Keratinocyte (primary cell): ENCODE results near the gene ANKFY1. TPM values are rescaled to one million over a fixed set of nuclear protein-coding genes. Genes with fewer than 3 reads are reported as not detected.

Source experiments
- DNase-seq: peaks from one replicate; pipeline ENCODE4 v3.0.0-alpha.2; 2011; ENCODE audit warnings: low read depth, missing footprints, low spot score
- FAIRE-seq: peaks from 2 replicates; lab custom pipeline; 2011; peaks lifted over from hg19 to GRCh38; lab: Jason Lieb, UNC
- H2AFZ ChIP-seq: 2 replicates; pipeline ENCODE4 v1.6.0; 2012; ENCODE audit warnings: low read length, control low read depth, inconsistent platforms; ENCODE audit not compliant: control insufficient read depth
- H3K27ac ChIP-seq: 2 replicates; pipeline ENCODE4 v1.5.1; 2011; ENCODE audit warnings: low read length; ENCODE audit not compliant: control insufficient read depth, insufficient read depth
- H3K27me3 ChIP-seq: 3 replicates; pipeline ENCODE4 v1.6.0; 2011; ENCODE audit warnings: low read length; ENCODE audit not compliant: control insufficient read depth, insufficient read depth; ENCODE audit errors: extremely low read depth
- H3K36me3 ChIP-seq, 2 experiments: 2 replicates in 1 of 2; 3 replicates in 1 of 2; pipeline ENCODE4 v1.5.1; 2011; ENCODE audit warnings: low read length in 2 of 2, mild to moderate bottlenecking in 1 of 2; ENCODE audit not compliant: control insufficient read depth in 2 of 2, insufficient read depth in 2 of 2; ENCODE audit errors: extremely low read depth in 1 of 2
- H3K4me1 ChIP-seq: 3 replicates; pipeline ENCODE4 v1.5.1; 2011; ENCODE audit warnings: low read length; ENCODE audit not compliant: control insufficient read depth, insufficient read depth; ENCODE audit errors: extremely low read depth
- H3K4me2 ChIP-seq: 3 replicates; pipeline ENCODE4 v1.6.0; 2011; ENCODE audit warnings: low read depth, low read length; ENCODE audit not compliant: control insufficient read depth, insufficient read depth; ENCODE audit errors: extremely low read depth
- H3K4me3 ChIP-seq, 3 experiments: fragments of 200-600 bp in 1 of 3; sonication (generic) in 1 of 3; 2 replicates in 2 of 3; 3 replicates in 1 of 3; pipeline ENCODE4 v1.5.1; 2011 to 2016; ENCODE audit warnings: low read length in 3 of 3, mild to moderate bottlenecking in 3 of 3, control low read depth in 2 of 3, inconsistent platforms in 1 of 3, low read depth in 1 of 3, mixed read lengths in 1 of 3, mixed run types in 1 of 3, moderate library complexity in 1 of 3; ENCODE audit not compliant: control insufficient read depth in 2 of 3, insufficient read depth in 2 of 3; ENCODE audit errors: extremely low read depth in 1 of 3
- H3K79me2 ChIP-seq: 2 replicates; pipeline ENCODE4 v1.6.0; 2012; ENCODE audit warnings: low read length; ENCODE audit not compliant: control insufficient read depth, insufficient read depth
- H3K9ac ChIP-seq: 3 replicates; pipeline ENCODE4 v1.6.0; 2011; ENCODE audit warnings: low read length; ENCODE audit not compliant: control insufficient read depth, insufficient read depth; ENCODE audit errors: extremely low read depth
- H3K9me1 ChIP-seq: 3 replicates; pipeline ENCODE4 v1.6.0; 2011; ENCODE audit warnings: low read length; ENCODE audit not compliant: control insufficient read depth, insufficient read depth; ENCODE audit errors: extremely low read depth
- H3K9me3 ChIP-seq: 2 replicates; pipeline ENCODE4 v1.5.1; 2012; ENCODE audit warnings: low read depth, low read length; ENCODE audit not compliant: control insufficient read depth
- H4K20me1 ChIP-seq: 3 replicates; pipeline ENCODE4 v1.6.0; 2011; ENCODE audit warnings: low read length; ENCODE audit not compliant: control insufficient read depth, insufficient read depth; ENCODE audit errors: extremely low read depth
- CTCF ChIP-seq, 3 experiments: IDR thresholded peaks in 1 of 3; conservative IDR thresholded peaks in 1 of 3; optimal IDR thresholded peaks in 1 of 3; 2 replicates in 2 of 3; 3 replicates in 1 of 3; pipeline versions ENCODE3 to v1.5.1; 2011; ENCODE audit warnings: low read length in 3 of 3, mild to moderate bottlenecking in 3 of 3, moderate library complexity in 2 of 3, control low read depth in 1 of 3, inconsistent platforms in 1 of 3; ENCODE audit not compliant: insufficient read depth in 2 of 3; ENCODE audit errors: extremely low read depth in 1 of 3
- EZH2 ChIP-seq: IDR thresholded peaks from one replicate; pipeline ENCODE4 v1.6.1; 2012; ENCODE audit warnings: inconsistent platforms, mild to moderate bottlenecking, low read length, moderate library complexity
- dilution Hi-C: fragments of 300-500 bp; cut with MboI; formaldehyde crosslinking; loops from one replicate; pipeline ENCODE4 v1.7.0; 2020; ENCODE audit warnings: low sequenced_read_pairs; ENCODE audit not compliant: extremely low pct_ligation_motif_present
- polyA plus RNA-seq, 5 experiments: library from polyadenylated mRNA; depleted of rRNA in 3 of 5; stranded (reverse) in 3 of 5; stranded (forward) in 1 of 5; unstranded in 1 of 5; fragments of >200 nt; gene quantifications; 1 replicate in 1 of 5; 2 replicates in 3 of 5; 3 replicates in 1 of 5; pipeline versions ENCODE4 v1.2.1 to v1.2.3, GENCODE V29; 2011 to 2012; ENCODE audit warnings: missing spikeins in 2 of 5, low read depth in 1 of 5, low replicate concordance in 1 of 5

The ANKFY1 gene
- polyA plus RNA-seq, 1 donor (not counting 4 experiments of a cell fraction or from before 2014, with no cell fraction given): 27.0 TPM

DNA sequence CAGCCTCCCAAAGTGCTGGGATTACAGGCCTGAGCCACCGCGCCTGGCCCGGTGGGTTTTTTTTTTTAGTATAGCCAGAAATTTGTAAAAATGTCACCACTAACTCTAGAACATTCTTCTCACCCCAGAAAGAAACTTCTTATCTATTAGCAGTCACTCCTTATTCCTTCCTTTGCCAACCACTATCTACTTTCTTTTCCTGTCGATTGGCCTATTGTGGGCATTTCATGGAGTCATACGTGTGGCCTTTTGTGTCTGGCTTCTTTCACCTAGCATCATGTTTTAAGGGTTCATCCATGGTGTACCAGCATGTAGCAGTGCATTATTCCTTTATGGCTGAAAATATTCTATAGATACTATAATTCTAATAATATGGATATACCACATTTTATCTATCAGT, 117.1 kb downstream of the ANKFY1 start:
- peaks cover 8% of the 10 kb centered on the region for H3K4me1 ChIP-seq
- H3K9ac ChIP-seq: no peak overlapping the region
- H3K27ac ChIP-seq: no peak overlapping the region
- no peaks in the 10 kb centered on the region for H3K27me3 ChIP-seq
- no peak for FAIRE-seq
- no peaks in the 10 kb centered on the region for H3K9me3 ChIP-seq
- peaks cover 13% of the 10 kb centered on the region for H3K79me2 ChIP-seq
- no peak overlapping the region for H3K4me2 ChIP-seq
- dilution Hi-C loops: no loop called here
- DNase-seq: no peak
- TF ChIP-seq EZH2 (no peak), CTCF (optimal IDR thresholded peaks at IDR 0.05 in 1 of 3, IDR thresholded peaks at IDR 0.05 in 1 of 3, conservative IDR thresholded peaks at IDR 0.05 in 1 of 3; ENCODE audit: extremely low read depth in 1 of 3, insufficient read depth in 2 of 3, low read length in 3 of 3) (no peak)
- no peaks in the 10 kb centered on the region for H3K9me1 ChIP-seq
- peaks cover 0 to 3% of the 10 kb centered on the region in 2 experiments for H3K36me3 ChIP-seq
- H4K20me1 ChIP-seq: no peaks in the 10 kb centered on the region
- H3K4me3 ChIP-seq: no peak overlapping the region
- H2AFZ ChIP-seq: no peak overlapping the region

DNA sequence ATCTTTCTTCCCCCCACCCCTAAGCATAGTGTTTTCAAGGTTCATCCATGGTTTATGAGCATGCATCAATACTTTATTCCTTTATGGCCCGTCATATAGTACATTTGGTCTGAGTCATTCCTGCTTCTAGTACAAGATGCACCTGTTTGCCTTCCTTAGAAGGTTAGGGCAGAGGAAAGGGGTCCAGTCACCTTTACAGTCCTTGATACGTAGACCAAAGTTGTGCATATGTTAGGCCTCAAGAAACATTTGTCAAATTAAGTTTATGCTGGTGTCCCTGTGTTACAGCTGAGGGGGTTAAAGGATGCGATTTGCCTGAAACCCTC, 119.4 kb downstream of the ANKFY1 start:
- dilution Hi-C loops: no loop called here
- DNase-seq (no peak), FAIRE-seq (no peak)
- H4K20me1 ChIP-seq: no peaks in the 10 kb centered on the region
- H3K27me3 ChIP-seq: no peaks in the 10 kb centered on the region
- H3K9ac ChIP-seq: peak overlapping the region; percentile 89
- H3K36me3 ChIP-seq: no peaks in the 10 kb centered on the region
- H3K4me1 ChIP-seq: peaks cover 14% of the 10 kb centered on the region
- no peaks in the 10 kb centered on the region for H3K9me3 ChIP-seq
- peak overlapping the region; percentile 89 to 90 (median 89) for H3K4me3 ChIP-seq
- no peaks in the 10 kb centered on the region for H3K9me1 ChIP-seq
- TF ChIP-seq EZH2: no peak
- TF ChIP-seq CTCF (optimal IDR thresholded peaks at IDR 0.05 in 1 of 3, IDR thresholded peaks at IDR 0.05 in 1 of 3, conservative IDR thresholded peaks at IDR 0.05 in 1 of 3; ENCODE audit: extremely low read depth in 1 of 3, insufficient read depth in 2 of 3, low read length in 3 of 3): no peak
- H3K79me2 ChIP-seq: peaks cover 36% of the 10 kb centered on the region
- peak overlapping the region; percentile 94 for H3K27ac ChIP-seq
- H3K4me2 ChIP-seq: peak overlapping the region; percentile 89
- peak overlapping the region; percentile 90 for H2AFZ ChIP-seq
